IPS-15b (cell line): ENCODE results near the gene OR5K4.
"Not testable (repeated sequence)": the region's sequence is repeated elsewhere in the genome, so short reads cannot be mapped to it uniquely, and the experiment has no call there.

Source experiments
- H3K27me3 ChIP-seq: one replicate; pipeline ENCODE4 v1.6.1; 2013; ENCODE audit warnings: low read length; ENCODE audit not compliant: control insufficient read depth, insufficient read depth
- H3K36me3 ChIP-seq: one replicate; pipeline ENCODE4 v1.6.1; 2013; ENCODE audit warnings: low read length; ENCODE audit not compliant: control insufficient read depth, insufficient read depth
- H3K4me1 ChIP-seq: one replicate; pipeline ENCODE4 v1.6.1; 2013; ENCODE audit warnings: mild to moderate bottlenecking, low read length; ENCODE audit not compliant: control insufficient read depth, insufficient read depth
- H3K4me3 ChIP-seq: one replicate; pipeline ENCODE4 v1.5.1; 2013; ENCODE audit warnings: low read depth, low read length
- H3K9ac ChIP-seq: one replicate; pipeline ENCODE4 v1.6.1; 2013; ENCODE audit warnings: low read depth, mild to moderate bottlenecking, low read length
- H3K9me3 ChIP-seq: one replicate; pipeline ENCODE4 v1.6.1; 2013; ENCODE audit warnings: mild to moderate bottlenecking, low read length; ENCODE audit not compliant: control insufficient read depth, insufficient read depth

OR5K4 gene

GRCh38 chr3:98372445-98372844 lies 18.8 kb downstream of the OR5K4 start:
- Histone ChIP-seq H3K4me1 (no peaks in the 10 kb centered on the region), H3K4me3 (no peak overlapping the region), H3K27me3 (no peaks in the 10 kb centered on the region), H3K36me3 (no peaks in the 10 kb centered on the region), H3K9me3 (no peaks in the 10 kb centered on the region), H3K9ac (no peak overlapping the region)

- H3K9ac ChIP-seq = no peak overlapping the region
Measured at GRCh38 chr3:98376631-98377030, 23.0 kb downstream of the OR5K4 start.

GRCh38 chr3:98388147-98388546 lies 34.5 kb downstream of the OR5K4 start:
- Histone ChIP-seq H3K9me3 (no peaks in the 10 kb centered on the region), H3K27me3 (no peaks in the 10 kb centered on the region), H3K36me3 (no peaks in the 10 kb centered on the region), H3K4me1 (no peaks in the 10 kb centered on the region), H3K9ac (no peak overlapping the region), H3K4me3 (no peak overlapping the region)

More at GRCh38 chr3:98376631-98377030, 23.0 kb downstream of the OR5K4 start:
- Histone ChIP-seq H3K36me3 (no peaks in the 10 kb centered on the region), H3K4me1 (no peaks in the 10 kb centered on the region), H3K27me3 (no peaks in the 10 kb centered on the region), H3K4me3 (no peak overlapping the region), H3K9me3 (no peaks in the 10 kb centered on the region)

- H3K4me3 ChIP-seq = no peak within 1 kb of the TSS
- no peaks in the 10 kb centered on the region for H3K9me3 ChIP-seq
- no peaks in the 10 kb centered on the region for H3K4me1 ChIP-seq
- no peak within 1 kb of the TSS for H3K9ac ChIP-seq
- H3K27me3 ChIP-seq = no peaks in the 10 kb centered on the region
- no peaks in the 10 kb centered on the region for H3K36me3 ChIP-seq
Measured at GRCh38 chr3:98390366-98390765, 36.7 kb downstream of the OR5K4 start, which contains the start of gene OR5K3. Gene OR5K3 (plus strand): TSS chr3:98390666. CDS start chr3:98390666, 0 bp downstream.

- Histone ChIP-seq H3K27me3 (no peaks in the 10 kb centered on the region), H3K9me3 (peaks cover 14% of the 10 kb centered on the region), H3K4me1 (peaks cover 7% of the 10 kb centered on the region), H3K4me3 (no peak overlapping the region), H3K9ac (no peak overlapping the region), H3K36me3 (no peaks in the 10 kb centered on the region)
Measured at GRCh38 chr3:98395101-98395500, 41.4 kb downstream of the OR5K4 start.

GRCh38 chr3:98396482-98396881 lies 42.8 kb downstream of the OR5K4 start:
- not testable (repeated sequence) for H3K4me1 ChIP-seq, H3K27me3 ChIP-seq, H3K9ac ChIP-seq, H3K36me3 ChIP-seq, H3K4me3 ChIP-seq
- peaks cover 14% of the 10 kb centered on the region for H3K9me3 ChIP-seq

- Histone ChIP-seq H3K27me3 (no peaks in the 10 kb centered on the region), H3K4me3 (no peak overlapping the region), H3K9me3 (peaks cover 19% of the 10 kb centered on the region), H3K4me1 (peaks cover 7% of the 10 kb centered on the region), H3K36me3 (no peaks in the 10 kb centered on the region), H3K9ac (no peak overlapping the region)
Measured at GRCh38 chr3:98398513-98398912, 44.9 kb downstream of the OR5K4 start.

- H3K9ac ChIP-seq = no peak overlapping the region
- no peak overlapping the region for H3K4me3 ChIP-seq
- peaks cover 19% of the 10 kb centered on the region for H3K9me3 ChIP-seq
- no peaks in the 10 kb centered on the region for H3K4me1 ChIP-seq
- H3K36me3 ChIP-seq = no peaks in the 10 kb centered on the region
- H3K27me3 ChIP-seq = no peaks in the 10 kb centered on the region
Measured at GRCh38 chr3:98402507-98402906, 48.9 kb downstream of the OR5K4 start.

GRCh38 chr3:98404010-98404409 lies 50.4 kb downstream of the OR5K4 start:
- Histone ChIP-seq H3K9me3 (peaks cover 9% of the 10 kb centered on the region), H3K9ac (no peak overlapping the region), H3K27me3 (no peaks in the 10 kb centered on the region), H3K4me1 (no peaks in the 10 kb centered on the region), H3K36me3 (no peaks in the 10 kb centered on the region), H3K4me3 (no peak overlapping the region)
